D721Med (cell line): Measurements from ENCODE around the gene PLOD3.
A peak's percentile ranks its signal among the peaks of the same experiment; 100 is the strongest.

ENCODE experiments used
- DNase-seq: peaks from one replicate; pipeline ENCODE4 v3.0.0; 2011; ENCODE audit warnings: low spot score; ENCODE audit not compliant: insufficient read length
- FAIRE-seq: peaks from 2 replicates; lab custom pipeline; 2011; peaks lifted over from hg19 to GRCh38; lab: Jason Lieb, UNC
- TF ChIP-seq, protein P1 (sequence below): IDR thresholded peaks from 2 replicates; pipeline ENCODE4 v1.5.1; 2012; ENCODE audit warnings: mild to moderate bottlenecking, control low read depth; ENCODE audit not compliant: insufficient read depth; ENCODE audit errors: missing control alignments

Gene PLOD3

DNA sequence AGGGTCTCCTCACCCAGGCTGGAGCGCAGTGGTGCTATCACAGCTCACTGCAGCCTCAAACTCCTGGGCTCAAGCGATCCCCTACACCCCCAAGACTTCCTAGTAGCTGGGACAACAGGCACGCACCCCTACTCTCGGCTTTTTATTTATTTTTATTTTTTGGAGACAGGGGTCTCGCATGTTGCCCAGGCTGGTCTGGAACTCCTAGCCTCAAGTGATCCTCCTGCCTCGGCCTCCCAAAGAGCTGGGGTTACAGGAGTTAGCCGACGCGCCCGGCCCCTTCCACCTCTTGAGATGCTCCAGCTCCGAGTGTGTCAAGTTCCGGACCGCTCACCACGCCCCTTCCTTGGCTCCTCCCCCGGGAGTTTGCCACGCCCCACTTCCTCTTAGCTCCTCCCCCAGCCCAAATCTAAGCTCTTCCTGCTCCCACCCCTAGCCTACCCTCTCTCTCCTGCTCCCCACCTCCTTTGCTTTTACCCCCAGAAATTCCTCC, 43.6 kb downstream of the PLOD3 start:
- DNase-seq (no peak), FAIRE-seq (no peak)
- TF ChIP-seq, protein P1, sequence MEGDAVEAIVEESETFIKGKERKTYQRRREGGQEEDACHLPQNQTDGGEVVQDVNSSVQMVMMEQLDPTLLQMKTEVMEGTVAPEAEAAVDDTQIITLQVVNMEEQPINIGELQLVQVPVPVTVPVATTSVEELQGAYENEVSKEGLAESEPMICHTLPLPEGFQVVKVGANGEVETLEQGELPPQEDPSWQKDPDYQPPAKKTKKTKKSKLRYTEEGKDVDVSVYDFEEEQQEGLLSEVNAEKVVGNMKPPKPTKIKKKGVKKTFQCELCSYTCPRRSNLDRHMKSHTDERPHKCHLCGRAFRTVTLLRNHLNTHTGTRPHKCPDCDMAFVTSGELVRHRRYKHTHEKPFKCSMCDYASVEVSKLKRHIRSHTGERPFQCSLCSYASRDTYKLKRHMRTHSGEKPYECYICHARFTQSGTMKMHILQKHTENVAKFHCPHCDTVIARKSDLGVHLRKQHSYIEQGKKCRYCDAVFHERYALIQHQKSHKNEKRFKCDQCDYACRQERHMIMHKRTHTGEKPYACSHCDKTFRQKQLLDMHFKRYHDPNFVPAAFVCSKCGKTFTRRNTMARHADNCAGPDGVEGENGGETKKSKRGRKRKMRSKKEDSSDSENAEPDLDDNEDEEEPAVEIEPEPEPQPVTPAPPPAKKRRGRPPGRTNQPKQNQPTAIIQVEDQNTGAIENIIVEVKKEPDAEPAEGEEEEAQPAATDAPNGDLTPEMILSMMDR: no peak

DNA sequence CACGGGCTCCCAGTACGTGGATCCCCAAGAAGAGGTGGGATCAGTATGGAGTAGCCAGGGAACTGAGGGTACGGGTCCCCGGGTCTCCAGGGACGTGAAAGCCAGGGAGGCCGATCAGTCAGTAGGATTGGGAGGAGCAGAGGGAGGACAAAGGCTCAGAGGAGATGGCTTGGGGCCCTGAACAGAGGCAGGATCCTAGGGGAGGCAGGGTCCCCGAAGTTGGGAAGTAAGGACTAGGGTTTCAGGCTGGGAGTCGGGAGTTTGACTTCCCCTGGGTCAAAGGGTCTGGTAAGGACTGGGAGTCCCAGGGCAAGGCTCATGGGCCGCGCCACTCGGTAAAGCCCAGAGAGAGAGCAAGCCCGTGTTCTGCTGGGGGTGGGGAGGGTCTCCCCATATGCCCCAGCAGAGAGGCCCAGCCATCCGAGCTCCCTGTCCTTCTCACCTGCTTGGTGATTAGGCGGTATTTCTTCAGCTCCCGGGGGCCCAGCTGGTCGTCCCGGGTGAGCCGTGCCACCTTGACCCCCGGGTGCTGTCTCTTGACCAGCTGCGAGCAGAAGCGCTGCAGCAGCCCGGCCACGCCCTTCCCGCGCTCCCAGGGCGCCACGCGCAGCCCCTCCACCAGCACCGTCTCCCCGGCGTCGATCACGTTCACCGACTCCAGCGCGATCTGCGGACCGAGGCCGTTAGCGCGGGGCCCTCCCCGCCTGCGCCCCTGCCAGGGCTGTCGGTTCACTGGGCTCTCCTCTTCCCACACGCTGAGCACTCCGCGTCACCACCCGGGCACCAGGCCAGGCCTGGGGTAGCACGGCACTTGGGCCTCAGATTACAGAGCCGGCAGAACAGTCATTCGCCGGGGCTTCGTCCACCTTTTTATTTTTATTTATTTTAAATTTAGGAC, 44.3 kb downstream of the PLOD3 start:
- TF ChIP-seq, protein P1: no peak

DNA sequence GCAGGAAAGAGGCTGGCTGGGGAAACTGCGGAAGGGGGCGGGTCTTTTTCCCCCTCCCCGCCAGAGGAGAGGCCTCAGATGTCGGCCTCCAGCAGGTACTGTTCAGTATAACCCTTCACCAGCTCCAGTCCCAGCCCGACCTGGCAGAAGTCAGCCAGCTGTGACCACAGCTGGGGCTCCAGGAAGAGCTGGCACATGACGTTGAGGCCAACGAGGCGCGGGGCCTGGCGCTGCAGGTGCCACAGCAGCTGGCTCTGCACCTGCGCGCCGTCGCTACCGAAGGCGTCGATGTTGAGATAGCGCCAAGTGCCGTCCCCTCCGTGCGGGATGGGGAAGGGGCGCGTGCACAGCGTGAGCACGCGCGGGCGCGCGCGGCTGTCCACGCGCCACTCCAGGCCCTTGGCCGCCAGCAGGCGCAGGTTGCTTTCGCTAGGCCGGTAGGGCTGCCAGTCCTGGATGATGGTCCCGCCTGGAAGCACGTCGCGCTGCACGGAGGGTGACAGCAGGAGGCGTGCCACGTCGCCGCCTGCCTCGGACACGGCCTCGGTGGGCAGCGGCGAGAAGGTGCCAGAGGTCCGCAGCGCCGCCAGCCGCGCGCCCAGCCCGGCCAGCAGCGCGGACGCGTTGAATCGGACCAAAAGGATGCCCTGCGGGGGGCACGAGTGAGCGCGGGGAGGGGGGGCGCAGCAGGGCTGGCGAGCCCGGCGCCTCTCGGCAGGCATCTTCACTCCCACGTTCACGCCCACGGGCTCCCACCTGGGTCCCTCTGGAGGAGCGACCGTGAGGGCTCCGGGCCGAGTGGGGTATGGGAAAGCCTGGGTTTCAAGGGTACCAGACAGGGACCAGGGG, 45.2 kb downstream of the PLOD3 start:
- DNase-seq: no peak
- no peak for FAIRE-seq
- TF ChIP-seq, protein P1: no peak

More for the DNA sequence above, 44.3 kb downstream of the PLOD3 start:
- FAIRE-seq (no peak), DNase-seq (no peak)

DNA sequence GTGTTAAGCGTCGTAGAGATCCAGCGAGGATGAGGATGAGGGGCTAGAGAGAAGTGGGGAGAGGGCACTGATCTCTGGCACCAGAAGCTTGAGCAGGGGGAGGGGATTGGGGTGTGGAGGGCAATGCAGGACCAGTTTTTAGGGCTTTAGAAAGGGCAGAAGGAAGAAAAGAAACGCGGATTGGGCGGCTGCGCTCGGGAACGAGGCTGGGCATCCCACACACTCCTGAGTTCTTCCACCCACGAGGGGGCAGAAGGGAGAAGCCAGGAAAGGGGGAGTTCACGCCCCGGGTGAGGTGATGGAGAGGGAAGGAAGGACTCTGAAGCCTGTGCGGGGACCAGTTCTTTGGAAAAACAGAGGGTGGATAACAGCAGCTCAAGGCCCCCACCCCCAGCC, 45.9 kb downstream of the PLOD3 start:
- FAIRE-seq (no peak), DNase-seq (no peak)
- TF ChIP-seq, protein P1: peak; percentile 19

DNA sequence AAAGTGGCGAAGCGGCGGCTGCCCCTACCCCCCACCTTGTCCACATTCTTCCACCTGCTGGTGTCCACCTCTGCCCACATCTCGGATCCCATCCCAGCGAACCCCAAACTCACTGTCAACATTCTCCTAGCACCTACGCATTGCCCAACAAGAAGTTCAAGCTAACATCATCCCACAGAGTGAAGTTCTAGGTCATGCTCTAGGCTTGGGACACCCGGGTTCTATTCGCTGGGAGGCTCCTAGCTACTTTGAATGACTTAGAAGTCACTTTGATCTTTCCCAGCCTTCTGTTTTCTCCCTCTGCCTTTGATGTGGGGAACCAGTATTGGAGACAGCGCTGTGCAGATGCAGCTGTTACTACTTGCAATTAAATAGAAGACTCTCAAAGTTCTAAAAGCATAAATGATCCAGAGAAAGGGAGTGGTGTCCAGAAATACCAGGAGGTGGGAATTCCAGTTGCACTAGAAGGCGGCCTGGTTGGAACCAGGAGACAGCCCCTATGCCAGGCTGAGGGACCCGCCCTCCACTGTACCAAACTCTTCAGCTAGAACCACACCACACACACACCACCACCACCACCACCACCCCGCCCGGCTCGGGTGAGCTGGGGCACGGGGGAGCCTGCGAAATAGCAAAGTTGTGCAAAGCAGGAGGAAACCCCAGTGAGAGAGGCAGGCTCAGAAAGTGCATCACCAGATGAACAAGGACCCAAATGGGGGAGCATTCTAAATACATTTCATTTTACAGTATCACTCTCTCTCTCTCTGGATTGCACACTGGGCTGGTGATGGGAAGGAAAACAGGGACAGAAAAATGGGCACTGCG, 46.6 kb downstream of the PLOD3 start:
- no peak for FAIRE-seq
- TF ChIP-seq, protein P1: no peak
- no peak for DNase-seq

DNA sequence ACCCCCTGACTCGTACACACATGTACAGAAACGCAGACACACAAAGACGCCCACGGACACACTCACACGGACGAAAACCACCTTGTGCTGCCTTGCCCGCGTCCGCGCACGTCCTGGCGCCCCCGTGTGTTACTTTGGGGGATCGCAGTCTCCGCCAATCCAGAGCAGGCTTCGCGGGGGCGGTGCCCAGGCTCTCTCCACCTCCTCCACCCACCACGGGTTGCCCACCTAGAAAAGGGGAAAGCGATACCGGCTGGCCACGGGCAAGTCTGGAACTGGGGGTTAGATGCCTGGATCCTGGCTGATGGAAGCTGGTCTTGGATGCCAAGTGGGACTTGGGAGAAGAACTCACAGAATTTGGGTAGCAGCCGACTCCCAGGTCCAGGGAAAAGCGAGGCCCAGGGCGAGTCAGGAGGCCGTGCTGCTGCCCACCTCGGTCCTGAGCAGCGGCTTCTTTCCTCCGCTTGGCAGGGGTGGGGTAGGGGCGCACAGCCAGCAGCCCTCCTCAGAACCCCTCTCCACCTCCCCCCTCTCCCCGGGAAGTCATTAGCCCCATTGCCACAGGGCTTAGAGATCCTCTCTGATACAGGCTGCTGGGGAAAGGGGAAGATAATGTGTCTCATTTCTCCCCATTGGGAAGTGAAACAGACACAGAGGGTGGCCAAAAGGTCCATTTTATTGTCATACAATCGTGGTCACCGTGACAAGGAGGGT, 47.4 kb downstream of the PLOD3 start:
- DNase-seq (peak; percentile 77), FAIRE-seq (no peak)
- TF ChIP-seq, protein P1: peak; percentile 73
